HG02678 (cell line): ENCODE measurements around the gene SPON1.
"Not testable (repeated sequence)": the region's sequence is repeated elsewhere in the genome, so short reads cannot be mapped to it uniquely, and the experiment has no call there.

ENCODE experiments used
- ATAC-seq: cut with Tn5 transposase; IDR thresholded peaks from one replicate; pipeline ENCODE4 v1.9.1; 2021; ENCODE audit warnings: mild to moderate bottlenecking, moderate library complexity; ENCODE audit not compliant: unreplicated experiment

Gene SPON1

DNA sequence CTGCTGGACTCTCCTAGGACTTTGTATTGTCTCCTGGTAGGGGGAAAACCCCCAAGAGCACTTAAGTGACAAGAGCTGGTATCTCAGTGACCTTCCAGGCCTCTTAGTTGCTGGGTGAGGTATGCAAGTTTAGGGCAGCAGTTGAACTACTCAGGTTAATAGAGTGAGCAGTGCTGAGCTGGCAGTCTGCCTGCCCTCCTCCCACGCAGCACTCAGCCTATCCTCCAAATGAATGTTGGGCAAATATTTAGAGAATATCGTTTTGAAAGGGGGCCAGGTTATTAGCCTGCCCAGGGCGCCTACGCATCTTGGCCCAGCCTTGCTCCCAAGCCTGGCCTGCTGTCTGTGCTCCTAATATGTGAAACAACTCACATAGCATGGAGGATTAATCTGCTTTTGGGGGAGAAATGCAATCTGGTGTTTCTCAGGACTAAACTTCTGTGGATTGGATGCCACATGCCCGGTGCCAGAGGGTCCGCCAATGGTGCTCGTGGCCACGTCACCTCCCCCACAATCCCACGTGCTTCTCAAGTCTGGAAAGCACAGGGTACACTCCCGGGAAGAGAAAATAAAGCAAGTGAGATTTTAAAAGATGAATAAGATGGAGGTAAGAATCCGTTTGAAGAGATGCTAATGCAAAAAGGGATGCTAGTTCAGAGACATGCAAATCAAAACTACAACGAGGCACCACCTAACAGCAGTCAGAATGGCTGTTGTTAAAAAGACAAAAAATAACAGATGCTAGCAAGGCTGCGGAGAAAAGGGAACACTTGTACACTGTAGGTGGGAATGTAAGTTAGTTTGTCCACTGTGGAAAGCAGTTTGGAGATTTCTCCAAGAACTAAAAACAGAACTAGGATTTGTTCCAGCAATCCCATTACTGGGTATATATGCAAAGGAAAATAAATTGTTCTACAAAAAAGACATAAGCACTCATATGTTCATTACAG, 67.7 kb downstream of the SPON1 start:
- ATAC-seq, result no peak

DNA sequence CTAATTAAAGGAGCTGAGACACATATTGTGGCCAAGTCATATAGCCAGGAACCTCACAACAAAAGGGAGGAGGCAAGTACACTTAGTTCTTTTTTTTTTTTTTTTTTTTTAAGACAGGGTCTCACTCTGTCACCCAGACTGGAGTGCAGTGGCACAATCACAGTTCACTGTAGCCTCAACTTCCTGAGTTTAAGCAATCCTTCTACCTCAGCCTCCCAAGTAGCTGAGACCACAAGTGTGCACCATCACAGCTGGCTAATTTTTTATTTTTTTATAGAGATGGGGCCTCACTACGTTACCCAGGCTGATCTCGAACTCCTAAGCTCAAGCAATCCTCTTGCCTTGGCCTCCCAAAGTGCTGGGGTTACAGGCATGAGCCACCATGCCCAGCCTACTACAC, 73.0 kb downstream of the SPON1 start:
- not testable (repeated sequence) for ATAC-seq

DNA sequence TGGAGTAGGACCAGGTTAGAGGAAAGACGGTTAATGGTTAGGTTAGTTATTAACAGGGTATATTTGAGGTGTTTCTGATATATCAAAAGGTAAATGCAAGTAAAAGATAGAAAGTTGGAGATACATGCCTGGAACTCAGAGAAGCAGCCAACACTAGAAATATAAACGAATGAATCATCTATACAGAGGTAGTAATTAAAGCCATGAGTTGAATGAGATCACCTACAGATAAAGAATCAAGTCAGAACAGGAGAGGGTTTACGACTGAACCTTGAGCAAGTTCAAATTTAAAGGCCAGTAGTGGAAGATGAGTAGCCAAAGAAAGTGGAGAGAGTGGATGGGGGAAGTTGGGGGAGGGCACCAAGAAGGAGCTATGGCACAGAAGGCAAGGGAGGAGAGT, 73.9 kb downstream of the SPON1 start:
- ATAC-seq, result no peak

DNA sequence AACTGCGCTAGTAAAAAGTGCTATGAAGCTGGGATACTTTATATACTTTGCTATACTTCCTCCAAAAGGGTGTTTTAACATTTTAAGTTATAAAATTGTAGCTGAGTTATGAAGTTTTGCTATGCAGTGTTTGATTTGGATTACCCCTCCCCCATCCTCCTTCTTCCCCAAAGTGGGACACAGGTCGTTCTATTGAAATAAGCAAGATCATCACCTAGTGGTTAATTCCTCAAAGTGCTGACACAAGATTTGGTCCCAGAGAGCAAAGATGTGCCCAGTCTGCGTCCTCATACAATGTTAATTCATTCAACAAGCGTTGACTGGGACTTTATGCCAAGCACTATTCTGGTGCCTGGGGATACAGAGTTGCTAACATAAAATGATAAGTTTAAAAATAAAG, 78.5 kb downstream of the SPON1 start:
- no peak for ATAC-seq

DNA sequence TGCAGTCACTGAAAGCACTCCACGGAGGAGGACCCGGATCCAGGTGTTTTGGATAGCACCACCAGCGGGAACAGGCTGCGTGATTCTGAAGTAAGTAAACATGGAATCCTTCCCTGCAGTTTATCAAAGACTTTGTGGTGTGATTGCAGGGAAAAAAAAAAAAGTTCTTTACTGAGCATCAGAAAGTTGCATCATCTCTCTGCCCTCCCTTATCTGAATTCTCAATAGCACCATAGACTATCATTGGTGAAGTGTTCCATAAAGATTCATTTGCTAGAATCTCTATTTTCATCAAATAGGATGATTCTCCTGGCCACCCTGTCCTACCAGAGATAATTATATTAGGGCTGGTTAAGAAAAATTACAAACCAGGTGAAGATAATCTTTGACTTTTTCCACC, 79.0 kb downstream of the SPON1 start:
- ATAC-seq, result no peak

DNA sequence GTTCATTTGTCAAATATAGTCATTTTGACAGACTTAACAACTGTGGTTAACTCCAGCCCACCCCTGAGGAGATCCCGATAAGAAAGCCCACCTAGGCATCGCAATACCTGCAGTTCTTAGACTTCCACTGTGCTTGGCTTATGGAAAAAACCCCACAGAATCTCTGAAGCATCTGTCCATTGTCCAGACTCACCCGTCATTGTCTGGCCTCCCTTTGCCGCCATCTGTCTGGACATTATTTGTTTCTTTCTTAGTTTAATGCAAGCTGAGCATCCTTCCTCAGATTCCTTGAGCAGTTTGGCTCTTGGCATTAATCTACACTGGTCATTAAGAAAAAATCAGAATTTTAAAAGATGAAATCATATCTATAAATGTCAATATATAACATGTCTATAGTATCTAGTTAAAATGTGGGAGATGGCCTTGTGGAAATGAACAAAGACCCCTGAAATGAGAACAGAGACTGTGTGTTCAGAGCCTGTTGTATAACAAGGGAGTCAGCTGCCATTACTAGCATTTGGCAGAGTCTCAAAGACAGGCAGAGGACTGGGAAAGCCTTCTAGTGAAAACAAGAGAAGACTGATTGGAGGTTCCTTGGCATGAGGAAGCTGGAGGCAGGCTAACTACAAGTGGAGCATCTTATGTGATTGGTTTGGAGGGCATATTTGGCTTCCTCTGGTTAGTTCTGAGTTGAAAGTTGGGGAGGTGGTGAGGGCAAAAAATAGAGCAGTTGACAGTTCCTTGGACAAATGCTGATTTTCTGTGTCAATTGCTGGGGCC, 80.4 kb downstream of the SPON1 start:
- no peak for ATAC-seq

DNA sequence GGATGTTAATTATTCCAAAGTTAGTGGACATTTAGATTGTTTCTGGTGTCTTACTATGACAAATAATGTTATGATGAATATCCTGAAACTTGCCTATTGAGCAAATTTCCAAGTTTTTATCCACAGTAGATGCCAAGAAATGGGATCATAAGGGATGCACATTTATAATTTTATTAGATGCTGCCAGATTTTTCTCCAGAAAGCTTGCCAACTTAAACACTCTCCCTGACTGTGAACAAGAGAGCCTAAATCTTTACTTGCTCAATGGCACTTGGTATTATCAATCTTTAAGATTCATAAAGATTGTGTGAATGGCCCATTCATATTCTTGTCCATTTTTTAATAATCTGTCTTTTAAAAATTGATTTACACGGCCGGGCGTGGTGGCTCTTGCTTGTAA, 82.4 kb downstream of the SPON1 start:
- no peak for ATAC-seq

DNA sequence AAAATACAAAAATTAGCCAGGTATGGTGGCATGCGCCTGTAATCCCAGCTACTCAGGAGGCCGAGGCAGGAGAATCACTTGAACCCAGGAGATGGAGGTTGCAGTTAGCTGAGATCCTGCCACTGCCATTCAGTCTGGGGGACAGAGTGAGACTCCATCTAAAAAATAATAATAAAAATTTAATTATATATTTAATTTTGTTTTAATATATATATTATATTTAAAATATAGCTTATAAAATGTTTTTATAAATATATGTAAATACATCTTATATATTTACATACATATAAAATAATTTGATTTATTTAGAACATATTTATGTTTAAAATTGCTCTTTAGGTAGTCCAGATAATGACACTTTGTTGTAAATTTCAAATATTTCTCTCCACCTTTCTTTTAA, 82.9 kb downstream of the SPON1 start:
- ATAC-seq, result no peak

DNA sequence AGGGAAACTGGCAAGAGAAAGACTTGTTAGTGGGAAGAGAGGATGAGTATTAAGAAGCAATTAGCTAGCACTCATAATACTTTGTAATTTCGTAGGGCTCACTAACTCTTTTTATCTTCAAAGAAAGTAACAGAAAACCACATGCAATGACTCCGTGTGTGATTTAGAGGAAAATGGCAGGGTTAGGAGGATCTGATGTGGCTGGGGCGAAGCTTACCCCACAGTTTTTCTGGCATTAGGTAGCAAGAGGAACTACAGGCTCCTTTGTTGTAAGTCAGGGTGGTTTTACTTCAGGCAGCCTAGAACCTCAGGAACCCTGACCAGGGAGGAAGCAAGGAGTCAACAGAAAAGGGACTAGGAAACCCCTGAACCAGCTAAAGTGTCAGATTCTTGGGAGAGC, 89.7 kb downstream of the SPON1 start:
- ATAC-seq, result no peak

DNA sequence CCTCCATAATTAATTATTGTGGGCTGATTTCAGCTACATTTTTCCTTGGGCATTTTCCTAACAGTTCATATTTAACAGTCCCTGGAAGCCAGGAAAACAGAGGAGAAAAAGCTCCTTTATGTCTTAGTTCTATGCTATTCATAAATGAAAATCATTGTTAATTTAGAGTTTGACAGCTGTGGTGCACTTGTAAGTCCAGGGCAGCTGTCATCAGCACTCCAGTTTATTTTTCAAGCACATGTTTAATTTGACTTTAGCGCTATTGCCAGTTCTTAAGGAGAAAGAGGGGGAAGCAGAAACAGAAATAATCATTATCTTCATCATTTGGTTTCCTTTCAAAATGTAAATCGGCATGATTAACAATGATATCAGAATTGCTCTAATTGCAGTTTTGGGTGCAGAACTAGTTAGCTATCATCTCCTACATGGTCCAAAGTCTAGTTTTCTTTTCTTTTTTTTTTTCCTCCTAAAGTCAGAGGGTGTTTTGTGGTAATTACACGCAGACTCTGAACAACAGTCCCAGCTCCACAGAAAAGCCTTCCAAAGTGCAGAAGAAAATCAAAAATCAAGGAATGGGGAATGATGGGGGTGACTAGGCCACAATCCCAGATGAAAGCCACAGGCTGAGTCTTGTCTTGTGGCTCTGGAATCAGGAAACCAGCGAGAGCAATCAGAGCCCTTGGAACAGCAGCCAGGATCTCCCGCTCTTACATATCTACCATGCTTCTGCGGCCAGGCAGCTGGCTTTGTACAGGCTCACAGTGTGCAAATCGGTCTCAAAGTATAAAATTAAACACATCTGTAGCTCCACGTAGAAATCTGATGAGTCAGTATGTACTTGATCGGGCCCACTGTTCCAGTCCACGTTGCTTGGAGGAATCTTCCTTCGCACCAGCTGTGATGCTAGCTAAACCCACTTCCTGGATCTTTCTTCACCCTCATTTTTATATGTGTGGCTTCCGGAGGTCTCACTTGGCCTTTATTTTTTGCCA, 91.9 kb downstream of the SPON1 start:
- no peak for ATAC-seq

DNA sequence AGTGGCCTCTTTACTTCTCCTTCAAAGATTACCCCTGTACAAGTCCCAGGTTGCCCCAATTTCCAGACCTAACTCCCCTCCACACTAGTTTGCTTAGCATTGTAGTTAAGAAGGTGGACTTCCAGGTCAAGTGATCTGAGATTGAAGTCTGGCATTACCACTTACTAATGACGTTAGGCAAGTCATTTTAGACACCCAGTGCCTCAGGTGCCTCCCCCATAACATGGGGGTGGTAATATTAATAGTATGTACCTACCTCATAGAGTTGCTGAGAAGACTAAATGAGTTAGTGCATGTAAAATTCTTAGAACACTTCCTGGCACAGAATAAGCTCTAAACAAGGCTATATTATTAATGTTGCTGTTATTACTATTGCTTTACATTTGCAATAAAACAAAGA, 93.4 kb downstream of the SPON1 start:
- no peak for ATAC-seq

DNA sequence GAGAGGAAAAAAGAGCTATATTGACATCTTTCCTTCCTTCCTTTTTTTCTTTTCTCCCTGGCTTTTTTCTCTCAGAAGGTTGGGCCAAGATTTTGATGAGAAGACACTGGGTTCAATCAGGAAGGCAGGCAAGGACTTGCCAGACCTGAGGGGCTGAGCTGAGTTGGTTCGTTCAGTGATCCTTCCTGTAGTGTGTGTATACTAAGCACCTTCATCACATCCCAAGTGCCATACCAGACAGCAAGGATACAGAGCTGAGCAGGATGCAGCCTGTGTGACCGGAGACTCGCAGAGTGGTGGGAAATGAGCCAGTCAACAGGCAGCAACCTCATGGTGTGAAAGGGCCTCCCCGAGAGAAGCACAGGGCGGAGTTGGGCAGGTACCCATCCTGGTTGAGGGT, 95.5 kb downstream of the SPON1 start:
- ATAC-seq, result no peak

DNA sequence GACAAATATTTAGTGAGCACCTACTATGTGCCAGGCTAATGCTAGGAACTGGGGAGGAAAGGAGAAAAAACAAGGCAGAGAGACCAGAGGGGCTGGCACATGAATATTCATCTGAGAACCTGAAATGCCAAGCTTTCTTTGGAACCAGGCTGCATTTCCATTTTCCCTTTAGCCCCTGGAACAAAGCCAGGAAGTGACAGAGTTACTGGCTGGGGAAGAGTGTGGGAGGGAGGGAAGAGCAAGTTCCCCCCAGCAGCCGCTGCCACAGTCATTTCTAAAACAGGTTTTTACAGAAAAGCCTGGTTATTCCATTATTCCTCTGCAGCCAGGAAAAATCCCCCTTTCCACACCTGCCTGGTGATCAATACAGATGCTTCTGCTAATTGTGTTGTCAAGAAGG, 97.0 kb downstream of the SPON1 start:
- no peak for ATAC-seq

DNA sequence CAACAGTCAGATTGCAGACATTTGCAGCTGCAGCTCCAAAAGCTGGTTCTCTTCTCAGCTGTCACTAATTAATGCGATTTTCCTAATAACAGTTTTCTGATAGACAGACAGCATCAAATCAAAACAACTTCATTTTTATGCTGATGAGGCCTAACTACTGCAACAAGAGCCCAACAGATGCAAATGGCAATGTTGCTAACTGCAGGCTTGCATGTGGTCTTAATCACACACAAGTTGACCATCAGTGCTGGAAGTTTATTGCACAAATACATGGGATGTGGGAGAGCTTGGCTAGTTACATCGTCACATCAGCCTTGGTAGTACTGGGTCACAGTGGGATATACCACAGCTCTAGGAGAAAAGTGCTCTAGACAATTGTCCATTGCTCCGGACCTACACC, 99.2 kb downstream of the SPON1 start:
- no peak for ATAC-seq

DNA sequence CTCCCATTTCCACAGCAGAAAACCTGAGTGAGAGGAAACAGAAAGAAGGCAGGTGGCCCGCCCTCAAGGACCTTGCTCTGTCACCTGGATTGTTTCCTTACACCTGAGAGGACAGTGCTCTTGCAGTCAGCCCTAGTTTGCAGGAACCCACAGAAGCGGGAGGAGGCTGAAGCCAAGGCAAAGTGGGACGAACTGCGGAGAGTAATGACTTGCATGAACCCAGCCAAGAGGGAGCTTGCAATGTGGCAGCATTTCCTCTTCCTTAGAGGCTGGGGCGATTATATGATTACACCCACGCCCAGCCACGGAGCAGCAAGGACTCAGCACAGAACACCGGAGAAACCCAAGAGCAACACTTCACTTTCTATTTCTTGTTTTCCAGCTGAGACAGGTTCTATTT, 102.6 kb downstream of the SPON1 start:
- no peak for ATAC-seq

DNA sequence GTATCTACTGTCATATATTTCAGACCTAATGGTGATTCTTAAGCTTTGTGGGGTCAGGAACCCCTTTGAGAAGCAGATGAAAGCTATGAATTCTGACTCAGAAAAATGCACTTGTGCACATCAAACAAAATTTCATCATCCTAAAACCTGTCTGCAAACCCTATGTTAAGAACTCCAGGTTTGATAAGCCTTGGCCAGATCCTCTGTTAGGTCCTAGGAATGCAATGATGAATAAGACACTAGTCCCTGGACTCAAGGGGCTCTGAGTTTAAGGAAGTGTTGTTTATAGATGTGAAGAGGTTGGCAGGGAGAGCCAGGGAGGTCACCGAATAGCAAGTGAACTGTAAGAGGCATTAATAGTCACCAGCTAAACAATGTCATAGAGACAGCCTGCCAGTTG, 103.2 kb downstream of the SPON1 start:
- no peak for ATAC-seq

DNA sequence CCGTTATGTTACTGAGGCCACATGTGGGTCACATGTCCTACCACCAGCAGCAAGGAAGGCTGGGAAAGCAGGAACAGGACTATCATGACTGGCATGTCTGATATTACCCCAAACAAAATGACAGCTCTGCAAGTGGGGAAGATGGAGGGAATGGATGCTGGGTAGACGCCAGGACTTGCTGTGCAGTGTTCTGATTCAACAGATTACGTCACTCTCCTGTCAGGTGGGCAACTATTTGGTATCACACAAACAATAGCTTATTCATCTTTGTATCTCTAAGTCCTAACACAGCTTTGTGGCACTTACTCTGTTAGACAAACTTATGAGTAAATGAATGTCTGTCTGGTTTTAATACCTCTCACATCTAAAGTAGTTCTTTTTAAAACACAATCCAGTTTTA, 105.2 kb downstream of the SPON1 start:
- ATAC-seq, result no peak

DNA sequence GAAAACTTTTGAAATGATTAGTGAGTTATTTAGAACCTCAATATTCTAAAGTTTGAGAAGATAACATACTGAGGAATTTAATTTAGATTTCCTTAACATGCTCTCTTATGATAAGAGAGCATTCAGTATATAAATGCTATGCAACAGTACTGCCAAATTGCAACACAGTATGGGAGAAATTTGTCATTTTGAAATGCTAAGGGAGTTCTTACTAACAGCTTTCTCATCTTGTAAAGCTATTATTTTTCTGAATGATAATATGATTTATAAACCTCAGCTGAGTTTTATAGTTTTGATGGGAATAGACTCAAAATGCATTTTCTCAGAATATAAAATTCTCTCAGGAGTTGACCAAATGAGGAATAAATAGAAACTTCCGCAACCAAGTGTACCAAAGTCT, 108.4 kb downstream of the SPON1 start:
- no peak for ATAC-seq

DNA sequence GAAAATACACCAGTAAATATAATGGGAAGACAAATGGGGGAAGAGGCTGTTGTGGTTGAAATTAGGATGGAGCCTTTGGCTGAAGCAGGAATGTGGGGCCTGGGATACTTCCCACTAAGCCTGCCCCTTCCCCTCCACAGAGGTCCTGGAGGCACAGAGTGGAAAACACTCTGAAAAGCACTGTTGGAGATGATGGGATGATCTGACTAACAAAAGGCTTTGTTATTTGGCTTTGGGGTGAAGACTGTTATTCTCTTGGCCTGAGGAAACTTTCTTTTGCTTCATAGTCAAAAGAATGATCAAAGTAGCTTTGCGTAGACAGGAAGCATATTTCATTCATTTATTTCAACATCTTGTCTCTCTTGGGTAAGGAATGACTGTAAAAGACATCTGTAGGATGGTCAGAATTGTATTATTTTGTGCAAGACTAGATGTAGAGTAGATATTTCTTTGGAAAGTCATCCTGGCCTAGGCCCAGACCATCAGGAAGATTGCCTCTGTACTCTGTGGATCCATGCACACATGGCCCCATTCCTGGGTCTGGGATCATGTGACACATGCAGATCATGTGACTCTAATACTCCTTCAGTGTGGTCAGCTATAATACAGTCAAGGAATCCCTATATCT, 111.4 kb downstream of the SPON1 start:
- no peak for ATAC-seq
